Kidney epithelial cell (primary cell): ENCODE results near the gene NOS2. TPM values are rescaled to one million over a fixed set of nuclear protein-coding genes. Genes with fewer than 3 reads are reported as not detected.
"Not testable (repeated sequence)": the region's sequence is repeated elsewhere in the genome, so short reads cannot be mapped to it uniquely, and the experiment has no call there.

ENCODE experiments used
- DNase-seq: peaks from one replicate; pipeline ENCODE4 v3.0.0-alpha.2; 2010; ENCODE audit warnings: low read depth
- H3K27me3 ChIP-seq: 2 replicates; pipeline ENCODE4 v1.6.0; 2011; ENCODE audit warnings: low read length; ENCODE audit not compliant: control insufficient read depth, insufficient read depth
- H3K36me3 ChIP-seq: 2 replicates; pipeline ENCODE4 v1.5.1; 2011; ENCODE audit warnings: low read length; ENCODE audit not compliant: control insufficient read depth, insufficient read depth
- H3K4me3 ChIP-seq: 2 replicates; pipeline ENCODE4 v1.5.1; 2011; ENCODE audit warnings: low read depth, mild to moderate bottlenecking, control low read depth, low read length
- total RNA-seq: library from RNA; depleted of rRNA; stranded (reverse); fragments of >200 nt; gene quantifications from 2 replicates; pipeline ENCODE4 v1.2.3, GENCODE V29; 2015
- TF ChIP-seq, protein P1 (sequence below): IDR thresholded peaks from 2 replicates; pipeline ENCODE4 v1.5.1; 2011; ENCODE audit warnings: mild to moderate bottlenecking, moderate library complexity, low read length, control low read depth, inconsistent platforms; ENCODE audit not compliant: insufficient read depth, poor library complexity, severe bottlenecking

Gene NOS2
- total RNA-seq, 1 donor from 2014 or later = 0.04 TPM

DNA sequence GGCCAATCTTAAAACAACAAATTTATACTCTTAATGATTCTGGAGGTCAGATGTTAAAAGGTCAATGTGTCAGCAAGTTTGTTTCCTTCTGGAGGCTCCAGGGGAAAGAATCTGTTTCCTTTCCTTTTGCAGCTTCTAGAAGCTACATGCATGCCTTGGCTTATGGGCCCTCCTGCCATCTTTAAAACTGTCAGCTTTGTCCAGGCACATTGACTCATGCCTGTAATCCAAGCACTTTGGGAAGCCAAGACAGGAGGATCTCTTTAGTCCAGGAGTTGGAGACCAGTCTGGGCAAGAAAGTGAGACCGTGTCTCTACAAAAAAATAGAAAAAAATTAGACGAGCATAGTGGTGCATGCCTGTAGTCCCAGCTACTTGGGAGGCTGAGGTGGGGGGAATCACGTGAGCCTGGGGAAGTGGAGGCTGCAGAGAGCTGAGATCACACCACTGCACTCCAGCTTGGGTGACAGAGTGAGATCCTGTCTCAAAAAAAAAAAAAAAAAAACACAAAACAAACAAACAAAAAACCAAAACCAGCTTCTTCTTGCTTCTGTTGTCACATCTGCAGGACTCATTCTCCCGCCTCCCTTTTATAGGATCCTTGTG is 58.3 kb downstream of the NOS2 start:
- TF ChIP-seq, protein P1, sequence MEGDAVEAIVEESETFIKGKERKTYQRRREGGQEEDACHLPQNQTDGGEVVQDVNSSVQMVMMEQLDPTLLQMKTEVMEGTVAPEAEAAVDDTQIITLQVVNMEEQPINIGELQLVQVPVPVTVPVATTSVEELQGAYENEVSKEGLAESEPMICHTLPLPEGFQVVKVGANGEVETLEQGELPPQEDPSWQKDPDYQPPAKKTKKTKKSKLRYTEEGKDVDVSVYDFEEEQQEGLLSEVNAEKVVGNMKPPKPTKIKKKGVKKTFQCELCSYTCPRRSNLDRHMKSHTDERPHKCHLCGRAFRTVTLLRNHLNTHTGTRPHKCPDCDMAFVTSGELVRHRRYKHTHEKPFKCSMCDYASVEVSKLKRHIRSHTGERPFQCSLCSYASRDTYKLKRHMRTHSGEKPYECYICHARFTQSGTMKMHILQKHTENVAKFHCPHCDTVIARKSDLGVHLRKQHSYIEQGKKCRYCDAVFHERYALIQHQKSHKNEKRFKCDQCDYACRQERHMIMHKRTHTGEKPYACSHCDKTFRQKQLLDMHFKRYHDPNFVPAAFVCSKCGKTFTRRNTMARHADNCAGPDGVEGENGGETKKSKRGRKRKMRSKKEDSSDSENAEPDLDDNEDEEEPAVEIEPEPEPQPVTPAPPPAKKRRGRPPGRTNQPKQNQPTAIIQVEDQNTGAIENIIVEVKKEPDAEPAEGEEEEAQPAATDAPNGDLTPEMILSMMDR = no peak
- Histone ChIP-seq H3K36me3 (no peaks in the 10 kb centered on the region), H3K4me3 (no peak overlapping the region), H3K27me3 (no peaks in the 10 kb centered on the region)
- no peak for DNase-seq

DNA sequence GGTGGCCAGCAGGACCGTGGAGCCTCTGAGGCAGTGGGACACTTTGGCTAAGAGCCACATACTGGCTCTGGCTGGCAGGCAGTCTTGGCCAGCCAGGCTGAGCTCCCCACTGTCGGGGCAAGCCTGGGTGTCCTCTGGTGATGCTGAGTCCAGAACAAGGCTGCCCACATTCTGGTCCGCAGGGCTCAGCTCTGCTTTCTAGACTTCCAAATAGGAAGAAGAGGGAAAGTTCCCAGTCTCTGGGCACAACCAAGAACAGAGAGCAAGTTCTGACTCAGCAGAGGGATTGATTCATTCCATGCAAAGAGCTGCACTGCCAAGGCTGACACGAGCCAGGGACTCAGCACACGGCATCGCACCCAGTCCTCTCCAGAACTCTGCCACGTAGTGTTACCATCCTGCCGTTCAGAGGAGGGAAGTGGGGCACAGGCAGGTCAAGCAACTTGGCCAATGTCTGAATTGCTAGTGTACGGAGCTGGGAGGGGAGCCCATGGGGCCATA is 58.9 kb downstream of the NOS2 start:
- TF ChIP-seq, protein P1 = no peak
- no peak for DNase-seq
- H3K4me3 ChIP-seq = no peak overlapping the region
- H3K36me3 ChIP-seq = no peaks in the 10 kb centered on the region
- no peaks in the 10 kb centered on the region for H3K27me3 ChIP-seq

DNA sequence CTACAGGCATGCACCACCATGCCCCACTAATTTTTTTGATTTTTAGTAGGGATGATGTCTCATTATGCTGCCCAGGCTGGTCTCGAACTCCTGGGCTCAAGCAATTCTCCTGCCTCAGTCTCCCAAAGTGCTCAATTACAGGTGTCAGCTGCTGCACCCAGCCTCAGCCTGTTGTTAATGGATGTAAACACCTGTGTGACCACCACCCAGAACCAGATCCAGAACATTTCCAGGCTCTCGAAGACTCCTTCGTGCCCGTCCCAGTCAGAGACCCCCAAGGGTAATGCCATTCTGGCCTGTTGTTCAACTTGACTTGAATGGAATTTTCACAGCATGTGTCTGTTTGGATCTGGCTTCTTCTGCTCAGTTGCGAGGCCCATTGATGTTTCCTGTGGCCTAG is 59.8 kb downstream of the NOS2 start:
- DNase-seq, H3K4me3 ChIP-seq, H3K27me3 ChIP-seq, H3K36me3 ChIP-seq: not testable (repeated sequence)

DNA sequence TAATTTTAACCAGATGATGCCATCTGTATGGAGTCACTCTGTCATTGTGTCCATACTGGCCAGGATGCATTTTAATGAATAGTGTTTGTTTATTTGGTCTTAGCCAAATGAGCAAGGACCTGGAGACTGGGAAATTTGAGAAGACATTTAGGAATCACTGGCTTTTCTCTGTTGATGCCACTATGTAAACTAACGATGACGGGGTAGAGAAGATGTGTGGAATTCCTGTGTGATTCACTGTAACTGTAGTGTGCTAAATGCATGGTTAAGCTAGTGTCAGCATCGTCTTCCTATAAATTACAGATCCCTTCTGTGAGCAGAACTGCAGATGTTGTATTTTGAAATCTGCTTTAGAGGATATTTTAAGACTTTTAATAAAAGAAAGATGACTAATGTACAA is 66.6 kb downstream of the NOS2 start:
- no peak for DNase-seq
- H3K27me3 ChIP-seq = no peaks in the 10 kb centered on the region
- TF ChIP-seq, protein P1 = no peak
- no peak overlapping the region for H3K4me3 ChIP-seq
- no peaks in the 10 kb centered on the region for H3K36me3 ChIP-seq

DNA sequence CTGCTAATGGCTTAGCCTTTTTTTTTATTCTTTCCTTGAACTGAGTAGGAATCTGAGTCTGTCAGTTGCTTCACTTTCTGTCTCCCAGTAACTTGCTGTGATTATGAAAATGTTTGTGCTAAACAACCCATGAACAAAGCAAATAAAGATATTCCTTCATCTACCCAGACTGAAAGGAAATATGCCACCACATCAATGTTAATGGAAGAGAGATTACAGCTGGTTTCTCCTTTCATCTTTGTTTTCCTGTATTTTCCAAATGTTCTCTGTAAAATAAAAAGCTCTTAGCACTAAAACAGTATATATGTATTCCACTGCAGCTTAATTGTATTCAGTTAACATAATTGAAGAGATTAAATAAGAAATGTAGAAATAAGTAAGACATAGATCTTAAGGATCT is 67.6 kb downstream of the NOS2 start:
- not testable (repeated sequence) for DNase-seq, H3K36me3 ChIP-seq, H3K27me3 ChIP-seq, H3K4me3 ChIP-seq

DNA sequence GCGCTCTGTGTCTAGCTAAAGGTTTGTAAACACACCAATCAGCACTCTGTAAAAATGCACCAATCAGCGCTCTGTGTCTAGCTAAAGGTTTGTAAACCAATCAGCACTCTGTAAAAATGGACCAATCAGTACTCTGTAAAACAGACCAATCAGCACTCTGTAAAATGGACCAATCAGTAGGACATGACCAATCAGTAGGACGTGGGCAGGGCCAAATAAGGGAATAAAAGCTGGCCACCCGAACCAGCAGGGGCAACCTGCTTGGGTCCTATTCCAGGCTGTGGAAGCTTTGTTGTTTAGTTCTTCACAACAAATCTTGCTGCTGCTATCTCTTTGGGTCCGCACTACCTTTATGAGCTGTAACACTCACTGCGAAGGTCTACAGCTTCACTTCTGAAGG is 74.3 kb downstream of the NOS2 start:
- not testable (repeated sequence) for H3K27me3 ChIP-seq, DNase-seq, H3K4me3 ChIP-seq, H3K36me3 ChIP-seq

DNA sequence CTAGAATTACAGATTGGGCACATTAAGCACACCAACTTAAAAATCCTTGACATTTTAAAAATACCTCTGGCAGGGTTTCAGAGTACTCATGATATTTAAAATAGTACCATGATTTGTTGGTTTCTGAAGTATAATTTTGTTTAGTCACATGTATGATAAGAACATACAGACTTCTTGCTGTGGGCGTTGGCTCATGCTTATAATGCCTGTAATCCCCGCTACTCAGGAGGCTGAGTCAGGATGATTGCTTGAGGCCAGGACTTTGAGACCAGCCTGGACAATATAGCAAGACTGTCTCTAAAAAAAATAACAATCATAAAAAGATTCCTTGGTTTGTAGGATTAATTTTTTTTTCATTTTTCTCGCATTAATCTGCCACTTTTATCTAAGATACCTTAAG is 78.5 kb downstream of the NOS2 start:
- DNase-seq = no peak
- no peaks in the 10 kb centered on the region for H3K27me3 ChIP-seq
- H3K36me3 ChIP-seq = no peaks in the 10 kb centered on the region
- H3K4me3 ChIP-seq = no peak overlapping the region
- TF ChIP-seq, protein P1 = no peak

Other genes starting within 250 kb of the NOS2 start
- 1.9 and 3.4 TPM in 2 replicates for gene LGALS9, start 169.3 kb downstream of the NOS2 start, total RNA-seq
- gene LYRM9, start 92.8 kb upstream of the NOS2 start, total RNA-seq = 5.0 and 5.3 TPM in 2 replicates
- 12.9 and 16.4 TPM in 2 replicates for gene NLK, start 242.1 kb upstream of the NOS2 start, total RNA-seq